Measurements from ENCODE around the gene TPT1. TPM values are rescaled to one million over a fixed set of nuclear protein-coding genes. Genes with fewer than 3 reads are reported as not detected.
"Not testable (repeated sequence)": the region's sequence is repeated elsewhere in the genome, so short reads cannot be mapped to it uniquely, and the experiment has no call there.

Gene TPT1
- total RNA-seq, 1 donor from 2014 or later = 2,653 TPM

DNA sequence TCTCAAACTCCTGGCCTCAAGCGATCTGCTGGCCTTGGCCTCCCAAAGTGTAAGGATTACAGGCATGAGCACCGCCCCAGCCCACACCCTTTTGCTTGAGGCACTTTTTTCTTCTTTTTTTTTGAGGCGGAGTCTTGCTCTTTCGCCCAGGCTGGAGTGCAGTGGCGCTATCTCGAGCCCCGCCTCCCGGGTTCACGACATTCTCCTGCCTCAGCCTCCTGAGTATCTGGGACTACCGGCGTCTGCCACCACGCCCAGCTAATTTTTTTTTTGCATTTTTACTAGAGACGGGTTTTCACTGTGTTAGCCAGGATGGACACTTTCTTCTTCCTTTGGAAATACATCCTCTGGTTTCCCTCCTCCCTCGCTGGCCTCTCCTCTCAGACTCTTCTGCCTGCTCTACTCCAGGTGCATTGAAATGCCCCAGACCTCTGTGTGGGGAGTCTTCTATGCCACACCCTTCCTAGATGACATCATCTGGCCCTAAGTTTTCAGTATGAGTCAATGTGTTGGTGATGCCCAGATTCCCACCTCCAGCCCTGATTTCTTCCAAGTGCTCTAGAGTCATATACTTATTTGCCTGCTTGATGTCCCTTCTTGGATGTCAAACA lies 20.7 kb upstream of the TPT1 start:
- peaks cover 62% of the 10 kb centered on the region for H3K36me3 Mint-ChIP-seq (ENCODE audit: low read depth)
- intact Hi-C loops (cut with micrococcal nuclease) = no loop called here
- no peaks in the 10 kb centered on the region for H3K27me3 Mint-ChIP-seq (ENCODE audit: low read depth)
- no peak overlapping the region for H3K4me3 Mint-ChIP-seq (ENCODE audit: low read depth)
- no peak for DNase-seq (ENCODE audit: low spot score)
- H3K9me3 Mint-ChIP-seq = peaks cover 10% of the 10 kb centered on the region
- peaks cover 36% of the 10 kb centered on the region for H3K4me1 Mint-ChIP-seq (ENCODE audit: low read depth)
- H3K27ac Mint-ChIP-seq = peak overlapping the region; percentile 18

GRCh38 chr13:45356966-45357672 lies 16.1 kb upstream of the TPT1 start:
- no peak overlapping the region for H3K4me3 Mint-ChIP-seq (ENCODE audit: low read depth)
- peaks cover 20% of the 10 kb centered on the region for H3K4me1 Mint-ChIP-seq (ENCODE audit: low read depth)
- intact Hi-C loops (cut with micrococcal nuclease) = no loop called here
- no peak for DNase-seq (ENCODE audit: low spot score)
- H3K36me3 Mint-ChIP-seq (ENCODE audit: low read depth) = peaks cover 53% of the 10 kb centered on the region
- no peaks in the 10 kb centered on the region for H3K27me3 Mint-ChIP-seq (ENCODE audit: low read depth)
- no peaks in the 10 kb centered on the region for H3K9me3 Mint-ChIP-seq
- peak overlapping the region; percentile 46 for H3K27ac Mint-ChIP-seq

DNA sequence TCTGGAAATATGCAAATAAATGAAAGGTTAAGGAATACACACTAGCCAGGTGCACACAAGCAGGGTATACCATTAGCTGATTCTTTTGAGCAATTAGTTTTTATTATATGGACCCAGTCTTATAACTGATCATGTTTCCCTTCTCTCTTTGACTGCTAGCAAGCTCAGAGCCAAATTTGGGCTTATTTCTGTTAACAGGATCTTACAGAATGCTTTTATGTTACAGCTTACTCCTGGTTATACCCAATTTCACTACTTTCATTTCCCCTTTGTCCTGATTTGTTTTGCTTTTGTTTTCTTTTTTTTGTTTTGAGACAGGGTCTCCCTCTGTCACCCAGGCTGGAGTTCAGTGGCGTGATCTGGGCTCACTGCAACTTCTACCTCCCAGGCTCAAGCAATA lies 12.9 kb upstream of the TPT1 start:
- Mint-ChIP-seq H3K4me3 (ENCODE audit: low read depth) (no peak overlapping the region), H3K4me1 (ENCODE audit: low read depth) (peaks cover 12% of the 10 kb centered on the region), H3K36me3 (ENCODE audit: low read depth) (peaks cover 65% of the 10 kb centered on the region), H3K27me3 (ENCODE audit: low read depth) (no peaks in the 10 kb centered on the region), H3K9me3 (no peaks in the 10 kb centered on the region), H3K27ac (no peak overlapping the region)
- DNase-seq (ENCODE audit: low spot score) = no peak
- intact Hi-C loops (cut with micrococcal nuclease) = no loop called here

DNA sequence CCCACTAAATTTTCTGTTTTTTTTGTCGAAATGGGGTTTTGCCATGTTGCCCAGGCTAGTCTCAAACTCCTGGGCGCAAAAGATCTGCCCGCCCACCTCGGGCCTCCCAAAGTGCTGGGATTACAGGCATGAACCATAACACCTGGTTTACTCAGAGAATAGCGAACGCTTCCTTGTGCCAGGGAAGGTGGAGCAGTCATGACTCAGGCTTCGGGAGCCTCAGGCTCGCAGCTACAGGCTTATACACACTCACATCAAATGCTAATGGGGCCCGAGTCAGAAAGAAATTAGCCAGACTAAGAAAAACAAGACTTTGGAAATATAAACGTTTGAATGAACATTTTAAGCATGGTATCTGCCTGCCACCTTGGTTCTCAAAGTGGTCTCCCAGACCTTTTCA lies 11.0 kb upstream of the TPT1 start:
- Mint-ChIP-seq H3K27me3 (ENCODE audit: low read depth) (no peaks in the 10 kb centered on the region), H3K27ac (no peak overlapping the region), H3K4me3 (ENCODE audit: low read depth) (no peak overlapping the region), H3K4me1 (ENCODE audit: low read depth) (peaks cover 7% of the 10 kb centered on the region), H3K36me3 (ENCODE audit: low read depth) (peaks cover 63% of the 10 kb centered on the region), H3K9me3 (no peaks in the 10 kb centered on the region)
- DNase-seq (ENCODE audit: low spot score) = no peak
- intact Hi-C loops (cut with micrococcal nuclease) = no loop called here

- Mint-ChIP-seq H3K27me3 (ENCODE audit: low read depth) (no peaks in the 10 kb centered on the region), H3K4me1 (ENCODE audit: low read depth) (no peaks in the 10 kb centered on the region), H3K27ac (no peak overlapping the region), H3K36me3 (ENCODE audit: low read depth) (peaks cover 59% of the 10 kb centered on the region), H3K4me3 (ENCODE audit: low read depth) (no peak overlapping the region), H3K9me3 (no peaks in the 10 kb centered on the region)
- intact Hi-C loops (cut with micrococcal nuclease) = no loop called here
- no peak for DNase-seq (ENCODE audit: low spot score)
These were observed 9.2 kb upstream of the TPT1 start for GRCh38 chr13:45350152-45350551.

- peaks cover 64% of the 10 kb centered on the region for H3K36me3 Mint-ChIP-seq (ENCODE audit: low read depth)
- H3K4me1 Mint-ChIP-seq (ENCODE audit: low read depth) = peaks cover 3% of the 10 kb centered on the region
- H3K27ac Mint-ChIP-seq = no peak overlapping the region
- no peaks in the 10 kb centered on the region for H3K9me3 Mint-ChIP-seq
- intact Hi-C loops (cut with micrococcal nuclease) = no loop called here
- no peak for DNase-seq (ENCODE audit: low spot score)
- H3K4me3 Mint-ChIP-seq (ENCODE audit: low read depth) = no peak overlapping the region
- H3K27me3 Mint-ChIP-seq (ENCODE audit: low read depth) = no peaks in the 10 kb centered on the region
These were observed 8.5 kb upstream of the TPT1 start for GRCh38 chr13:45349438-45349837.

DNA sequence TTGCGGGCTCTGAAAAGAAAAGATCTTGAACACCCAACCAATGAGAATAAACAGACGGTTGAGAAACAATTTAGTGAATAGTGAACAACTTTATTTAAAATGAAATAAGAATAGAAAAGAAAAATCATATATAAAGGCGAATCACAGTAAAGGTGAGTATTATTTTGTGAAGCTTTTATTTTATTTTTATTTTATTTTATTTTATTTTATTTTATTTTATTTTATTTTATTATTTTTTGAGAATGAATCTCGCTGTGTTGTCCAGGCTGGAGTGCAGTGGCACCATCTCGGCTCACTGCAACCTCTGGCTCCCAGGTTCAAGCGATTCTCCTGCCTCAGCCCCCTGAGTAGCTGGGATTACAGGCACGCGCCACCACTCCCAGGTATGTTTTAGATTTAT lies 3.1 kb upstream of the TPT1 start:
- not testable (repeated sequence) for H3K9me3 Mint-ChIP-seq; DNase-seq (ENCODE audit: low spot score); H3K27ac Mint-ChIP-seq; H3K27me3 Mint-ChIP-seq (ENCODE audit: low read depth); H3K4me3 Mint-ChIP-seq (ENCODE audit: low read depth)
- intact Hi-C loops (cut with micrococcal nuclease) = loop anchor here (5.0 kb wide), 1 partner anchor 823 kb away; no protein-coding TSS in a partner anchor
- H3K4me1 Mint-ChIP-seq (ENCODE audit: low read depth) = peaks cover 13% of the 10 kb centered on the region
- H3K36me3 Mint-ChIP-seq (ENCODE audit: low read depth) = peaks cover 56% of the 10 kb centered on the region

GRCh38 chr13:45343102-45343501 lies 2.1 kb upstream of the TPT1 start:
- not testable (repeated sequence) for H3K27ac Mint-ChIP-seq; H3K4me3 Mint-ChIP-seq (ENCODE audit: low read depth); H3K27me3 Mint-ChIP-seq (ENCODE audit: low read depth); DNase-seq (ENCODE audit: low spot score); H3K9me3 Mint-ChIP-seq
- peaks cover 63% of the 10 kb centered on the region for H3K36me3 Mint-ChIP-seq (ENCODE audit: low read depth)
- intact Hi-C loops (cut with micrococcal nuclease) = loop anchor here (5.0 kb wide), 1 partner anchor 824 kb away; no protein-coding TSS in a partner anchor
- H3K4me1 Mint-ChIP-seq (ENCODE audit: low read depth) = peaks cover 22% of the 10 kb centered on the region

DNA sequence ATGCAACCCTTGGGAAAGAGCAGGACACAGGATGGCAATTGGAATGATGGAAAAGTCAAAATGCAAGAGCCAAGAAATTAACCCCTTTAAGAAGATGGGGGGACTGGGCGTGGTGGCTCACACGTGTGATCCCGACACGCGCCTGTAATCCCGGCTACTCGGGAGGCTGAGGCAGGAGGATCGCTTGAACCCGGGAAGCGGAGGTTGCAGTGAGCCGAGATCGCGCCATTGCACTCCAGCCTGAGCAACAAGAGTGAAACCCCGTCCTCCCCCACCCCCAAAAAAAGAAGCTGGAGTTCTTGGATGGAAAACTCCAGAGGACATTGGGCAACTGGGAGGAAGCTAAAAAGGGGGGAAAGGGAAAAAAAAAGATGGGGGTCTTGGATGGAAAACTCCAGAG lies 1.7 kb upstream of the TPT1 start:
- not testable (repeated sequence) for H3K9me3 Mint-ChIP-seq; DNase-seq (ENCODE audit: low spot score); H3K27ac Mint-ChIP-seq; H3K27me3 Mint-ChIP-seq (ENCODE audit: low read depth)
- intact Hi-C loops (cut with micrococcal nuclease) = loop anchor here (5.0 kb wide), 1 partner anchor 825 kb away; no protein-coding TSS in a partner anchor
- H3K4me1 Mint-ChIP-seq (ENCODE audit: low read depth) = peaks cover 27% of the 10 kb centered on the region
- H3K36me3 Mint-ChIP-seq (ENCODE audit: low read depth) = peaks cover 65% of the 10 kb centered on the region
- peak overlapping the region; percentile 99 for H3K4me3 Mint-ChIP-seq (ENCODE audit: low read depth)

- no peaks in the 10 kb centered on the region for H3K27me3 Mint-ChIP-seq (ENCODE audit: low read depth)
- H3K9me3 Mint-ChIP-seq = no peaks in the 10 kb centered on the region
- peaks cover 33% of the 10 kb centered on the region for H3K4me1 Mint-ChIP-seq (ENCODE audit: low read depth)
- H3K36me3 Mint-ChIP-seq (ENCODE audit: low read depth) = peaks cover 66% of the 10 kb centered on the region
- no peak for DNase-seq (ENCODE audit: low spot score)
- H3K4me3 Mint-ChIP-seq (ENCODE audit: low read depth) = peak overlapping the region; percentile 99
- peak overlapping the region; percentile 99 for H3K27ac Mint-ChIP-seq
- intact Hi-C loops (cut with micrococcal nuclease) = loop anchor here (1.0 to 5.0 kb wide), 7 partner anchors 25 to 825 kb away; partner anchors contain the start of genes COG3 and GTF2F2
These were observed 967 bp upstream of the TPT1 start for GRCh38 chr13:45341799-45342500.

DNA sequence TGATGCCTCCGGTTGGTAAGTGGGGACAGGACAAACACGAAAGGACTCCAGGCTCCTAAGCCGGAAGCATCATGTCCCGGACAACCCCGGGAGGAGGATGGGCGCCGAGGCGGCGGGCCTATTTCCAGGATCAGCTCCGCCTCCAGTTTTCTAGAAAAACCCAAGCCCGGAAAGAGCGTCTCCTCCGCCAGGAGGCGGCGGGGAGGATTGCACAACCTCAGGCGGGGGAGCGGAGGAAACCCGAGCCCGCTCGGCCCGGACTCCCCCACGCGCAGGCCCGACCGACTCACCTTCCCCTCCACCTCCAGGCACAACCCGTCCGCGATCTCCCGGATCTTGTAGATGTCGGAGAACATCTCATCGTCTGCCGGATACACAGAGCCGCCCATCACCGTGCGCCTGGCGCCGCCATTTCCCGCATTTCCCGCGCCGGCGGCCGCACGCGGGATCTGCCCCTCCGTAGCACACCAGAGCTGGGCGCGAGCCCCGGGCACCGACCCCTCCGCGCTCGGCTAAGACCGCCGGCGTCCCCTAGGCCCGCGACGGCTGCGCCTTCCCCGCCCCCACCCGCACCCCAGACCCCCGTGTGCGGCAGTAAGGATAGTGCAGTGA lies 455 bp downstream of the TPT1 start:
- Mint-ChIP-seq H3K9me3 (no peaks in the 10 kb centered on the region), H3K27ac (peak overlapping the region; percentile 99), H3K27me3 (ENCODE audit: low read depth) (no peaks in the 10 kb centered on the region), H3K4me3 (ENCODE audit: low read depth) (peak overlapping the region; percentile 99), H3K4me1 (ENCODE audit: low read depth) (peaks cover 47% of the 10 kb centered on the region), H3K36me3 (ENCODE audit: low read depth) (peaks cover 74% of the 10 kb centered on the region)
- DNase-seq (ENCODE audit: low spot score) = peak; percentile 76
- intact Hi-C loops (cut with micrococcal nuclease) = loop anchor here (1.0 to 5.0 kb wide), 7 partner anchors 27 to 827 kb away; partner anchors contain the start of genes COG3 and GTF2F2

DNA sequence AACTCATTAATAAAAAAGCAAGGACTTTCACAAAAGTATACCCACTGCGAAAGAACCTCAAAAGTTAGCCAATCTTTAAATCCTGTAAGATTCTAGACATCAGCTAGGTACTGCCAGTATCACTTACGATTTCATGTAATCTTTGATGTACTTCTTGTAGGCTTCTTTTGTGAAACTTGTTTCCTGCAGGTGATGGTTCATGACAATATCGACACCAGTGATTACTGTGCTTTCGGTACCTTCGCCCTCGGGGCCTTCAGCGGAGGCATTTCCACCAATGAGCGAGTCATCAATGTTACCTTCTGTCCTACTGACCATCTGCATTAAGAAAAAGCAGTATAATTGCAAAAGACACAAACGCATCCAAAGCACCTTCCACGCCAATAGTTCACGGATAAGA lies 1.1 kb downstream of the TPT1 start:
- H3K4me3 Mint-ChIP-seq (ENCODE audit: low read depth) = peak overlapping the region; percentile 99
- H3K27me3 Mint-ChIP-seq (ENCODE audit: low read depth) = no peaks in the 10 kb centered on the region
- no peak for DNase-seq (ENCODE audit: low spot score)
- H3K9me3 Mint-ChIP-seq = no peaks in the 10 kb centered on the region
- H3K27ac Mint-ChIP-seq = peak overlapping the region; percentile 99
- intact Hi-C loops (cut with micrococcal nuclease) = loop anchor here (2.0 to 5.0 kb wide), 3 partner anchors 29 to 827 kb away; partner anchors contain the start of gene GTF2F2
- peaks cover 78% of the 10 kb centered on the region for H3K36me3 Mint-ChIP-seq (ENCODE audit: low read depth)
- peaks cover 54% of the 10 kb centered on the region for H3K4me1 Mint-ChIP-seq (ENCODE audit: low read depth)

All from activated T-helper 2 cell treated with anti-CD3 and anti-CD28 coated beads, Interferon-gamma antibody, Interleukin-2, Interleukin-4, amounts not matched to agents 10 μg/mL and 5 μg/mL and 100 μg/mL, durations not matched to agents 14 hours and 24 hours and 36 hours (primary cell).